ENCODE data around the gene EPHA4. TPM values are rescaled to one million over a fixed set of nuclear protein-coding genes. Genes with fewer than 3 reads are reported as not detected.

Gene EPHA4
- polyA plus RNA-seq, 3 donors, result 0.72 to 10.1 (median 3.7) TPM

DNA sequence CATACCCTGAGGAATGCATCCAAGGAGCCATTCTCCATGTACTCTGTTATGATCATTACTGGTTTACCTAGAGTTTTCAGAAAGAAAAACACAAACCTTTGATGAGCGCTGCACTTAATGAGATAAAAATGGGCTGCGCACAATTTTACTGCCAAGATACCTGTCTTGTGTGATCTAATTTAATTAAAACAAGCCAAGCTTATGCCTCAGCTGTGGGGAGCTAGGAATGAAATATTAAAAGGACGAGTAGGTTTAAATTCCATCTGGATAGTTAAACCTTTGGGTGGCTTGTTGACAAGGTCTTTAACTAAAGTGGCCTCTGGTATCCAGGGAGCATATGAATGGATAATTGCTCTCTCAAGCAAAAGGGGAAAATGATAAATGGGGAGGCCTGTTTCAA lies 135.0 kb downstream of the EPHA4 start:
- WGBS, 3 donors, result 85 to 91% (median 90%) methylated on average over 3 of the region's 3 CpGs

GRCh38 chr2:221435171-221435570 lies 136.9 kb downstream of the EPHA4 start:
- no peak overlapping the region for H3K27ac ChIP-seq (ENCODE audit: low read depth, low read length)
- 47 to 49% (median 49%) methylated on average over 2 of the region's 2 CpGs for WGBS, 3 donors

More for the DNA sequence above, 135.0 kb downstream of the EPHA4 start:
- no peak overlapping the region for H3K27ac ChIP-seq (ENCODE audit: low read depth, low read length)

DNA sequence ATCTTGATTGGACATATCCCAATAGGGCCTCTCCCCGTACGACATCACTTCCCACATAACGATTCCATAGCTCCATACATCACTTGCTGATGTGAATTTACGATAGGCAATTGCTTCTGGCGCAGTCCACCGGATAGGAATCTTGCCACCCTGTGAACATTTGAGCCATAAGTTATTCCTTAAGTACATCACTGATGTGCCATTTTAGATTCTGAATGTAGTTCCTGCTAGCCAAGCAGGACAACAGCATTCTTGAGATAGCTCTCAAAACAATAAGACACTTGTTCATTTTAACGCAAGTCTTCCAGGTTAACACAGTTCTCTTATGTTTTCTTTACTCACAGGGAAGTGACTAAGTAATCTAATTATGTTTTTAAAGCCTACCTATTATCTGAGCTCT lies 138.0 kb downstream of the EPHA4 start:
- WGBS, 3 donors, result 89 to 94% (median 93%) methylated on average over 7 of the region's 7 CpGs
- H3K27ac ChIP-seq (ENCODE audit: low read depth, low read length), result no peak overlapping the region

DNA sequence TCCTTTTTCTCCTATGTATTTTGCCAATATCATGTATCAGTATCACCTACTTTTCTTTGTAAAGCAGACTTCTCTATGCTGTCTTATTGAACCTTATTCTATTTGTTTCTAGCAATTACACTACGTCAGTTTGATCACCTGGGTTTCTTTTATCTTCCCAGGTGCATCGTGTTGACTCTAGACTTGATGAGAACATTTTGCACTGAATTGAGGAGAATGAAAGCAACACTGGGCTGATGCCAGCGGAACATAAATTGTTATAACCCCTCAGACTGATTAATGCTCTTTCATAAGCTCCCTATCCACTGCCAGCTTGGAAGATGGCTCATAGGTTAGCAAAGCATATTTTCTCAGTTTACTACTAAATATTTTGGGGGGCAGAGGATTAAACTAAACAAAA lies 140.6 kb downstream of the EPHA4 start:
- WGBS, 3 donors, result 84 to 96% (median 92%) methylated on average over 3 of the region's 3 CpGs
- H3K27ac ChIP-seq (ENCODE audit: low read depth, low read length), result no peak overlapping the region

DNA sequence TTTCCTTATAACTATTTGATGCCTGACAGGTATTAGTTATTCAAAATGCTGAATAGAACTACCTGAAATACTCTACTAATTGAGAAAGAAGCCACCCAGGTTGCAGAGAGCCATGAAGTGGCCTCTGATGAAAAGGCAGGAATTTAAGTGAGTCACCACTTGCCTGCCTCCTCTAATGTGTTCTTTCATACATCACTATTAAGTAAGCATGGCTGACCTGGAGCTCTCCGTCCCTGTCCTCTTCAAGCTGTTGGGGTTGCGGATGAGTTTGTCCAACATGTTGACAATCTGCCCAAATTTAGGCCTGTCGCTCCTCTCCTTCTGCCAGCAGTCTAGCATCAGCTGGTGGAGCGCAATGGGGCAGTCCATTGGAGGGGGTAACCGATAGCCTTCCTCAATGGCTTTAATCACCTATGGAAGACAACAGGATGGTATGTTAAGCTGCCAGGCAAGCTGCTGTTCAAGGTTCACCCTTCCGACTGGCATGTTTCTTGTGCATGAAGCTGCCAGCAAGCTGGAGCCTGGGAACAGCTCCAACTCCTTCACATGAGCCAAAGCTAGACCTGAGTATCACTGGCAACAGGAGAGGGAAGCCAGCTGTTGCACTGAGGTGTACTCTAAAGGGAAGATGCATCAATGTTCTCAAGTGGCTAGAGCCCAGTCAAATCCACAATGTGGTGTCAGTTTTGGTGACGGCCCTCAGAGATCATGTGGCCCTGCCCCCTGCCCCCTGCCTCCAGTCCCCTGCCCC lies 142.2 kb downstream of the EPHA4 start:
- no peak overlapping the region for H3K27ac ChIP-seq (ENCODE audit: low read depth, low read length)

DNA sequence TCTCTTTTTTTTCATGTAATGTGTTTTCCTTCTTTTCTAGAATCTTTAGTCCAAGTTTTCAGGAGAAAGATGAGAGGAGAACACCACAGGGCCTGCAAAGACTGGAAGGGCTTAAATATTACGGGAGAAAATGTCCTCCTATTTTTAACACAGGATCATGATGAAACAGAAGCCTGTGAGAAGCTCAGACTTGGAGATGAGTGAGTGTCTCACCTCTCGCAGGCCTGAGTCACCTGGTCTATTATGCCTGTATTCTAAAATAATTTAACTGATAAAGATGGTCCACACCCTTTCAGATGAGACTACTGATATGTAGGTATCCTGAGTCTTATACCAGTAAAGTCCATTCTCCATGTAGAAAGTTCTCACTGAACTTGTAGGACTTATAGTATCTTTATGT lies 143.2 kb downstream of the EPHA4 start:
- 89 to 99% (median 95%) methylated on average over 2 of the region's 2 CpGs for whole genome bisulfite sequencing, 3 donors
- no peak overlapping the region for H3K27ac ChIP-seq (ENCODE audit: low read depth, low read length)

More for the DNA sequence above, 142.2 kb downstream of the EPHA4 start:
- WGBS, 3 donors, result 87 to 92% (median 92%) methylated on average over 7 of the region's 7 CpGs

GRCh38 chr2:221426929-221427328 lies 145.2 kb downstream of the EPHA4 start:
- 58 to 87% (median 85%) methylated on average over 6 of the region's 6 CpGs for WGBS, 3 donors
- H3K27ac ChIP-seq (ENCODE audit: low read depth, low read length), result no peak overlapping the region

GRCh38 chr2:221425891-221426290 lies 146.2 kb downstream of the EPHA4 start:
- WGBS, 3 donors, result 83 to 97% (median 95%) methylated on average over 8 of the region's 8 CpGs
- no peak overlapping the region for H3K27ac ChIP-seq (ENCODE audit: low read depth, low read length)

DNA sequence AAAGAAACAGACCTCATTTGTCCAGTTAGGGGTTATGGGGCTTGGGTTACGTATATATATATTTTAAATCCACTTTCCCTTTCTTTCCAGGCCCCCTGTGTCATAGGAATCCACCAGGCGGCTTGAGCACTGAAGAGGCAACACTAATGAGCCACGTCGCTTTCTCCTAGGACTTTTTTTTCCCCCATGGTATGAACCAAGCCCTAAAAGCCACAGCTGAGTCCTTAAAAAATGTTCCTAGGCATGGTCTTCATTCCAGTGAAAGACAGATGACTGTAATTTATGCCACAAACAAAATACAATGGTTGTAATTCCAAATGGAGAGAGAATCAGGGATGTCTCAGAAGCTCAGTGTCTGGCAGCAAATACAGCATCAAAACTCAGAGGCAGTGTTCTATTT lies 146.8 kb downstream of the EPHA4 start:
- 85 to 96% (median 93%) methylated on average over 4 of the region's 4 CpGs for WGBS, 3 donors
- no peak overlapping the region for H3K27ac ChIP-seq (ENCODE audit: low read depth, low read length)

DNA sequence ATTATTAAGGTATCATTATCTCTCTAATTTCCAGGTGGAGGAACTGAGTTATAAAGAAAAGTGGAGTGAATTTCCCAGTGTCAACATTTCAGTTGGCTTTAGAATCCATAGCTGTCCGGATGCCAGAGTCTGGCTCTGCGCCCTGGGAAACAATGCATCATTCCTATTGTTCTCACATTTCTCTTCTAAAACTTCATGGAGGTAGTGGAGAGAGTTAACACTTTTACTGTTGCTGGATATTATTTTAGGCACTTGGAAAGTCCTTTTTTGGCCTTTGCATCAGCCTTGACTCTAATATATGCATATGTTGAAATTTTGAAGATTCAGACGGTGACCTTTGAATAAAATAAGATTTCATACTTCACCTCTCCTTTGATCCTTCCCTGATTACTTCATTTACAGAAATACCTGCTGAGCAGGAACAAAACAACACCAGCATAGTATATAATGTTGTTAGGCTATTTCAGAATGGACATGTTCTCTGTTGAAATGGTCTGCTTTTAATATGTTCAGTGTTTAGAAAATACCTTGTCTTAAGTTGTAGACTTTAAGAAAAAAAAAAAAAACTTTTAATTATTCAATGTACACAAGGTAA lies 148.8 kb downstream of the EPHA4 start:
- H3K27ac ChIP-seq (ENCODE audit: low read depth, low read length), result no peak overlapping the region
- WGBS, 3 donors, result 60 to 76% (median 67%) methylated on average over 3 of the region's 3 CpGs

GRCh38 chr2:221422516-221423209 lies 149.4 kb downstream of the EPHA4 start:
- WGBS, 3 donors, result 73 to 82% (median 81%) methylated on average over 4 of the region's 4 CpGs
- no peak overlapping the region for H3K27ac ChIP-seq (ENCODE audit: low read depth, low read length)

DNA sequence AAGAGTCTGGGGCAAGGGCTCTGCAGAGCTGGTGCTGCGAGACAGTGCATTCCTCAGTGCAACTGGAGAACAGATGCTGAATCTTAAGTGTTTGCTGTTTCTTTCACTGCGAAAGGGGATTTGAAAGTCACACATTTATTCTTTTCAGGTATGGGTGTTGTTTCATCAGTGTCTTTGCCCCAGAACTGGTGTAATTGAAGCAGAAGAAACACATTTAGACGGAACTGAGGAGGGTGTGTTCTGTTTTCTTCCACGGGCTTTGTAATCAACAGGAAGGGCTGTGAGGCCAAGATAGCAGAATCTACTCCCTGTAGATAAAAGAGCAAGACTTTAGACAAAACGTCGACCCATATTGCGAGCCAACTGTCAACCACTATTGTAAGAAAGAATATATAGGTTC lies 151.9 kb downstream of the EPHA4 start:
- no peak overlapping the region for H3K27ac ChIP-seq (ENCODE audit: low read depth, low read length)
- 37 to 70% (median 47%) methylated on average over 7 of the region's 7 CpGs for WGBS, 3 donors

GRCh38 chr2:221415789-221416188 lies 156.3 kb downstream of the EPHA4 start:
- WGBS, 3 donors, result 90 to 96% (median 90%) methylated on average over 5 of the region's 5 CpGs
- H3K27ac ChIP-seq (ENCODE audit: low read depth, low read length), result no peak overlapping the region

GRCh38 chr2:221412978-221413377 lies 159.1 kb downstream of the EPHA4 start:
- WGBS, 3 donors, result 84 to 95% (median 88%) methylated on average over 1 of the region's 1 CpG
- H3K27ac ChIP-seq (ENCODE audit: low read depth, low read length), result no peak overlapping the region

GRCh38 chr2:221410487-221410886 lies 161.6 kb downstream of the EPHA4 start:
- WGBS, 3 donors, result 80 to 93% (median 85%) methylated on average over 4 of the region's 4 CpGs
- no peak overlapping the region for H3K27ac ChIP-seq (ENCODE audit: low read depth, low read length)

DNA sequence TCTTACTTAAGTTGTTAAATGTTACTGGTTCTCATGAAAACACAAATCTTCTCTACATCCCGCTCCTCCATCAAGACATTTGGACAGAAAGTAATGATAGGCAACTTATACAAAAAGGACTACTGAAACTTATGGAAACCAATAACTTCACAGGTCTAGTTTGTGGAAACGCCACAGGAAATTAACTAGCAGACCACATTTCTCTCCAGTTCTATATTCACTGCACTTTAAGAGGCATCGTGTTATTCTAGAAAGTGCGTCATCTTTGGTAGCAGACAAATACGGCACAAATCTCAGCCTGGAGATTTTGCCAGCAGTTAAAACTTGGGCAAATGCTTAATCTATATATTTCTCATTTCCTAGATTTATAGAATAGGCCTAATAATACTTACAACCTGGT lies 164.3 kb downstream of the EPHA4 start:
- 88 to 94% (median 92%) methylated on average over 5 of the region's 5 CpGs for WGBS, 3 donors
- H3K27ac ChIP-seq (ENCODE audit: low read depth, low read length), result no peak overlapping the region

GRCh38 chr2:221405521-221405920 lies 166.6 kb downstream of the EPHA4 start:
- H3K27ac ChIP-seq (ENCODE audit: low read depth, low read length), result no peak overlapping the region

DNA sequence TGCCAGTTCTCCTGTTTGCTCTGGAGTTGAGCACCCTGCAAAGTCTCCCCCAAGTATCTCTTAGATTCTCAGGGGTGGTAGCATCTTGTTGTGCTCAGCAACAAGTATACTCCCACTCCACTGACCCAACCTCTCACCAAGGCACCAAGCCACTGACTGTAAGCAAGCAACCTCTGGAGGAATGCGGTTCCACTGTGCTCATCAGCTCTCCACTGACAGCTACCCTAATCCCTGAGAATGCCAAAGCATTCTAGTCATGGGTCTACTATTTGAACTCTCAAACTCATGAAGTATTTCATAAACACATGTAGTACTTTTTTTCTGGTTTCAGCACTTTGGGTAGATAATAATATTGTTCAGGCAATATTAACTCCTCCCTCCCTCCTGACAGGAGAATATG lies 170.0 kb downstream of the EPHA4 start:
- 82 to 93% (median 88%) methylated on average over 1 of the region's 1 CpG for WGBS, 3 donors
- no peak overlapping the region for H3K27ac ChIP-seq (ENCODE audit: low read depth, low read length)

DNA sequence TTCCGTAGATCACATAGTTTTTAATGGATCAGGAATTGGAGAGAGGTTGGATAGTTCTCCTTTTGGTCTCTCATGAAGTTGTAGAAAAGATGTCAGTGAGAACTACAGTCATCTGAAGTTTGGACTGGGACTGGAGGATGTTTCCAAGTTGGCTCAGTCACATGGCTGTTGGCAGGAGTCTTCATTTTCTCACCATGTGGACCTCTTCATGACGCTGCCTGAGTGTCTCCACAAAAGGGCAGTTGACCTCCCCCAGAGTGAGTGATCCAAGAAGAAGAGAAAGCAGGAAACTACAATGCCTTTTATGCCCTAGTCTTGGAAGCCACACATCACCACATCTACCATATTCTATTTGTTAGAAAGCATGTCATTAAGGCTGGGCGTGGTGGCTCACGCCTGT lies 171.7 kb downstream of the EPHA4 start:
- no peak overlapping the region for H3K27ac ChIP-seq (ENCODE audit: low read depth, low read length)
- 84 to 87% (median 85%) methylated on average over 4 of the region's 4 CpGs for WGBS, 3 donors

DNA sequence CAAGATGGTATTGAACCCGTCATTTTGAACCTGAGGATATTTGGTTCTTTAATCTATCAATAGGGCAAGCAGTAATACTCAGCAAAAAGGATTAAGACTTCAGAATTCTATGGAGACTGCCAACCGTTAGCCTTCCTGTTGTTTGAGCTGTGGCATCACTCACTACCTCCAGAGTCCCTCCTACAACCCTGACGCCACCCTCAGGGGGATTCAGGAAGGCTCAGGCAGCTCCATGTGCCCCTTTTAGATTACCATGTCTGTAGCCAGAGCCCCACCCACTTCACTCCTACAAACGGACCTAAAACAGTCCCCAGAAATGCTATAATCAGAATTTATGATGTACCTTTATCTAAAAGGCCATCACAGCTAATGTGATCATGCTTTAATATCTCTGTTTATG lies 172.9 kb downstream of the EPHA4 start:
- WGBS, 3 donors, result 44 to 73% (median 71%) methylated on average over 4 of the region's 4 CpGs
- no peak overlapping the region for H3K27ac ChIP-seq (ENCODE audit: low read depth, low read length)
